Measurements from ENCODE around the gene PIKFYVE.
A peak's percentile ranks its signal among the peaks of the same experiment; 100 is the strongest.

Gene PIKFYVE

GRCh38 chr2:208280933-208281332, 14.9 kb downstream of the PIKFYVE start:
- TF ChIP-seq TAF1 (IDR thresholded peaks at IDR 0.05; ENCODE audit: borderline replicate concordance, low read depth, low read length) (no peak), POLR2AphosphoS5 (IDR thresholded peaks at IDR 0.05; ENCODE audit: low read depth, low read length) (no peak), POLR2A (IDR thresholded peaks at IDR 0.05; ENCODE audit: low read depth, low read length) (no peak)
- DNase-seq (ENCODE audit: insufficient read length) (no peak), FAIRE-seq (no peak)

DNA sequence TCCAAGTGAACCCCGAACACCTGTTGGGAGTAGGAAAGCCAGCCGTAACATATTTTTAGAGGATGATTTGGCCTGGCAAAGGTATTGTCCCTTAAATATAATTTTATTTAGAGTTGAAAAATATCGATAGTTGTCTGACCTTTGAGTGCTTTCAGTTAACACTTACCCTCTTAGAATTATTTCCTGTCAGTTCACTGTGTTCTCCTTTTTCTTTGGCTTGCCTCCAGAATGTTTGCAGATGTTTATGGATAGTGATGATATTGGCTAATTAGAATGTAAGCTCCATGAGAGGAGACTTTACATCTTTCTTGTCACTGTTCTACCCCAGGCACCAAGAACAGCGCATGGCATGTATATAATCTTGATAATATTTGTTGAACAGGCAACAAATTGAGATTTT, 19.8 kb downstream of the PIKFYVE start:
- FAIRE-seq: no peak
- TF ChIP-seq TAF1 (IDR thresholded peaks at IDR 0.05; ENCODE audit: borderline replicate concordance, low read depth, low read length) (no peak), POLR2AphosphoS5 (IDR thresholded peaks at IDR 0.05; ENCODE audit: low read depth, low read length) (no peak), POLR2A (IDR thresholded peaks at IDR 0.05; ENCODE audit: low read depth, low read length) (no peak)
- no peak for DNase-seq (ENCODE audit: insufficient read length)

DNA sequence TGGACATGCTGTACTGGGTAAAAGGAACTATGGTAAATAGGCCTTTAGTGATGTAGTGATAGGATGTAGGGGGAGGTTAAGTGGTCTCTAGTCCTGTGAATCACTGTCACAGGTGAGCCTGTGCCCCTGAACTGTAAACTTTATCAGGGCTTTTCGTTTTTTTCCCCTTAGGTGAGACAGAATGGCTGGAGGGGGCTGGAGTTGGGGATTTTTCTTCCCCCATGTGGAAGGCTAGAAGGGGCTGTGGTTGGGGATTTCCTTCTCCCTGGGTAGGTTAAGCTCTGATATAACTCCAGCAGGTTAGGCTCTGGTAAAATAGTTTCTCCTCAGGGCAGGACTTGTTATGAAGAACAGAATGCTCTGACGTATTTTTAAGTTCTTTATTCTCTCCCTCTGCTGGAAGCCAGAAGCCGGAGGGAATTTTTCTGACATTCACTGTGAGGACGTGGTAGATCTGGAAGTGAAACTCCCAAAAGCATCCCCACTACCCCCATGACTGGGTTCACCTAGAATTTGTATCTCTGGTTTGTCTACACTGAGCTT, 28.5 kb downstream of the PIKFYVE start:
- DNase-seq (ENCODE audit: insufficient read length) (no peak), FAIRE-seq (peak; percentile 63)
- TF ChIP-seq POLR2AphosphoS5 (IDR thresholded peaks at IDR 0.05; ENCODE audit: low read depth, low read length) (no peak), POLR2A (IDR thresholded peaks at IDR 0.05; ENCODE audit: low read depth, low read length) (no peak), TAF1 (IDR thresholded peaks at IDR 0.05; ENCODE audit: borderline replicate concordance, low read depth, low read length) (no peak)

- FAIRE-seq: no peak
- no peak for TF ChIP-seq POLR2A (IDR thresholded peaks at IDR 0.05; ENCODE audit: low read depth, low read length)
- TF ChIP-seq TAF1 (IDR thresholded peaks at IDR 0.05; ENCODE audit: borderline replicate concordance, low read depth, low read length): no peak
- TF ChIP-seq POLR2AphosphoS5 (IDR thresholded peaks at IDR 0.05; ENCODE audit: low read depth, low read length): no peak
- no peak for DNase-seq (ENCODE audit: insufficient read length)
These were observed 29.8 kb downstream of the PIKFYVE start for GRCh38 chr2:208295834-208296233.

GRCh38 chr2:208296610-208297009, 30.6 kb downstream of the PIKFYVE start:
- DNase-seq (ENCODE audit: insufficient read length) (no peak), FAIRE-seq (peak; percentile 85)
- no peak for TF ChIP-seq TAF1 (IDR thresholded peaks at IDR 0.05; ENCODE audit: borderline replicate concordance, low read depth, low read length)

- FAIRE-seq (no peak), DNase-seq (ENCODE audit: insufficient read length) (no peak)
- TF ChIP-seq POLR2AphosphoS5 (IDR thresholded peaks at IDR 0.05; ENCODE audit: low read depth, low read length): no peak
- no peak for TF ChIP-seq TAF1 (IDR thresholded peaks at IDR 0.05; ENCODE audit: borderline replicate concordance, low read depth, low read length)
- no peak for TF ChIP-seq POLR2A (IDR thresholded peaks at IDR 0.05; ENCODE audit: low read depth, low read length)
These were observed 31.9 kb downstream of the PIKFYVE start for GRCh38 chr2:208297961-208298360.

DNA sequence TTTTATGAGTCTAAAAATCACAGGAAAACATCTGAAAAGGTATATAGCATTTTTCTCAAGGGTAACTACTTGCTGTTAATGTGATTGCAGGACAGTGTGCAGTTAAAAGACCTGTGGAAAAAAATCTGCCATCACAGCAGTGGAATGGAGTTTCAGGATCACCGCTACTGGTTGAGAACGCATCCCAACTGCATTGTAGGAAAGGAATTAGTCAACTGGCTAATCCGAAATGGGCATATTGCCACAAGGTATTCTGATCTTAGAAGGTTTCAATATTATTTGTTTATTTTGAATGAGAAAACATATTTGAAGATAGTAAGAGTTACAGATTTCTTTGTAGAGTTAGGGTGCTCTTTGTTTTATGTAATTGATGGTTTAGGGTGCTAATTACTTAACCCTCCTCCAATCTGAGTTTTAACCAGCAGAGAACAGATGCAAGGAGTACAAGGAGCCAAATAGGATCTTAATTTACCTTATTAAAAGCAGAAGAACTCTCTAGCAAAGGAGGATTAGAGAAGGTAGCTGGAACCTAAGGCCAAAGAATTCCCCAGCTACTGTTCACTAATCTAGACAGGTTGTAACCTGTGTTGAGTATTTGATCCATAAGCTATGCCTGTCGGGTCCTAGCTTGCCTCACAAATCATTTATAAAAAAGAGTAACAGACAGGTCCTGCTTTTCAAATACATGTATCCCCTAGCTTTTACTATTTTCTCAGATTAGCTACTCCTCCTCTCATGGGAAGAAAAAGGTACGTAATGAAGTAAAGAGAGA, 35.0 kb downstream of the PIKFYVE start:
- no peak for DNase-seq (ENCODE audit: insufficient read length)
- no peak for TF ChIP-seq POLR2A (IDR thresholded peaks at IDR 0.05; ENCODE audit: low read depth, low read length)
- no peak for TF ChIP-seq POLR2AphosphoS5 (IDR thresholded peaks at IDR 0.05; ENCODE audit: low read depth, low read length)
- no peak for TF ChIP-seq TAF1 (IDR thresholded peaks at IDR 0.05; ENCODE audit: borderline replicate concordance, low read depth, low read length)
- FAIRE-seq: no peak

- no peak for DNase-seq (ENCODE audit: insufficient read length)
- no peak for FAIRE-seq
- no peak for TF ChIP-seq POLR2A (IDR thresholded peaks at IDR 0.05; ENCODE audit: low read depth, low read length)
- no peak for TF ChIP-seq POLR2AphosphoS5 (IDR thresholded peaks at IDR 0.05; ENCODE audit: low read depth, low read length)
- TF ChIP-seq TAF1 (IDR thresholded peaks at IDR 0.05; ENCODE audit: borderline replicate concordance, low read depth, low read length): no peak
These were observed 38.1 kb downstream of the PIKFYVE start for GRCh38 chr2:208304157-208304556.

GRCh38 chr2:208304695-208305094, 38.6 kb downstream of the PIKFYVE start:
- TF ChIP-seq POLR2AphosphoS5 (IDR thresholded peaks at IDR 0.05; ENCODE audit: low read depth, low read length): no peak
- no peak for TF ChIP-seq TAF1 (IDR thresholded peaks at IDR 0.05; ENCODE audit: borderline replicate concordance, low read depth, low read length)
- no peak for TF ChIP-seq POLR2A (IDR thresholded peaks at IDR 0.05; ENCODE audit: low read depth, low read length)
- DNase-seq (ENCODE audit: insufficient read length) (no peak), FAIRE-seq (peak; percentile 21)

- DNase-seq (ENCODE audit: insufficient read length): no peak
- TF ChIP-seq TAF1 (IDR thresholded peaks at IDR 0.05; ENCODE audit: borderline replicate concordance, low read depth, low read length) (no peak), POLR2AphosphoS5 (IDR thresholded peaks at IDR 0.05; ENCODE audit: low read depth, low read length) (no peak), POLR2A (IDR thresholded peaks at IDR 0.05; ENCODE audit: low read depth, low read length) (no peak)
- no peak for FAIRE-seq
These were observed 40.2 kb downstream of the PIKFYVE start for GRCh38 chr2:208306291-208306690.

DNA sequence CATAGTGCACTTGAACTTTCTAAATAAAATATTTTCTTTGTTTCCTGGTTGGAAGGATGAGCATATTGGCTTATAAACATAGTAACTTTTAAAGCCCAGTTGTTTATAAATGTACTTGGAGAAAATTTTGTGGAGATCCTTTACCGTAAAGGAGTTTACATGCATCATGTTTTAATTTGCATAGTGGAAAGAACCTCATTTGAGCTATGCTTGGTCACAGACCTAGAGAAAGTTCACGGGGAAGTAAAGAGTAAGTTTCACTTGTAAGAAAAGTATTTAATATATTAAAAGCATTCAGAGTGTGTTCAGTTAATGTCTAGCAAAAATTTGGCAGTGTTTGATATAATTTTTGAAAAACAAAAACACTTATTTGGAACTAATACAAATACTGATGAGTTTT, 45.3 kb downstream of the PIKFYVE start:
- TF ChIP-seq TAF1 (IDR thresholded peaks at IDR 0.05; ENCODE audit: borderline replicate concordance, low read depth, low read length) (no peak), POLR2AphosphoS5 (IDR thresholded peaks at IDR 0.05; ENCODE audit: low read depth, low read length) (no peak), POLR2A (IDR thresholded peaks at IDR 0.05; ENCODE audit: low read depth, low read length) (no peak)
- DNase-seq (ENCODE audit: insufficient read length) (no peak), FAIRE-seq (no peak)

- TF ChIP-seq POLR2AphosphoS5 (IDR thresholded peaks at IDR 0.05; ENCODE audit: low read depth, low read length) (no peak), TAF1 (IDR thresholded peaks at IDR 0.05; ENCODE audit: borderline replicate concordance, low read depth, low read length) (no peak), POLR2A (IDR thresholded peaks at IDR 0.05; ENCODE audit: low read depth, low read length) (no peak)
- FAIRE-seq: peak; percentile 78
- no peak for DNase-seq (ENCODE audit: insufficient read length)
These were observed 45.9 kb downstream of the PIKFYVE start for GRCh38 chr2:208311954-208312353.
